ENCODE measurements around the gene LYZL6. TPM values are rescaled to one million over a fixed set of nuclear protein-coding genes. Genes with fewer than 3 reads are reported as not detected.

Gene LYZL6
- total RNA-seq, 1 donor from 2014 or later, result not detected

DNA sequence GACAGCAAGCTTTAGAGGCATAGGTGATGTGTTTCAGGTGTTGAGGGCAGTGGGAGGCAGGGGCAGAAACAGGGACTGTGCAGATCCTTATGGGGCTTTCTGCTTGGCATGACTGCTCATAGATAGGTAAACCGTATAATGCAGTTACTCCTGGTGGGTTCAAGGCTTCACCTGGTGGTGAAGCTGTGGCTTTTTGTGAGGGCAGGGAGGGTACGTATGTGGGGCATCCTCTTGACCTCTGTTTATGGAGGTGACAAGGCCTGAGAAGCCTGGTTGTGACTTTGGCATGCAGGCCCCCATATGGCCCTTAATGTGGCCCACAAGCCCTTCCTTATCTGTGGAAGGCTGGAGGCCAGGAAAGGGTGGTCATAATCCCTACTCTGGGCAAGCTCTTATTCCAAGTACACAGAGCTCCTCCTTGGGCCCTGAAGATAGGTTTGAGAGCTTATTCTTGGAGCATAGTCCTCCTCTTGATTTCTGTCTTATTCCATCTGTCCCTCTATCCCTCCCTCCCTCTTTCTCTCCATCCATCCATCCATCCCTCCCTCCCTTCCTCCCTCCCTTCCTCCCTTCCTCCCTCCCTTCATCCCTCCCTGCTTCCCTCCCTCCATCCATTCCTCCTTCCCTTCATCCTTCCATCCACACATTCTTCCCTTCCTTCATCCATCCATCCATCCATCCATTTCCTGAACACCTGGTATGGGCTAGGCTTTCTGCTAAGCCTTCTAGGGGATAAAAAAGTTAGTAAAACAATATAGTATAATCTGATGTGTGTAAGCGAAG lies 39.1 kb upstream of the LYZL6 start:
- Mint-ChIP-seq H3K4me1 (no peaks in the 10 kb centered on the region), H3K9me3 (no peaks in the 10 kb centered on the region), H3K27me3 (ENCODE audit: low read depth) (peaks cover 14% of the 10 kb centered on the region), H3K36me3 (ENCODE audit: low read depth) (no peaks in the 10 kb centered on the region), H3K27ac (ENCODE audit: unreplicated experiment) (no peak overlapping the region), H3K4me3 (no peak overlapping the region)
- DNase-seq (ENCODE audit: low read depth, low spot score), result no peak
- TF ChIP-seq, protein P1, sequence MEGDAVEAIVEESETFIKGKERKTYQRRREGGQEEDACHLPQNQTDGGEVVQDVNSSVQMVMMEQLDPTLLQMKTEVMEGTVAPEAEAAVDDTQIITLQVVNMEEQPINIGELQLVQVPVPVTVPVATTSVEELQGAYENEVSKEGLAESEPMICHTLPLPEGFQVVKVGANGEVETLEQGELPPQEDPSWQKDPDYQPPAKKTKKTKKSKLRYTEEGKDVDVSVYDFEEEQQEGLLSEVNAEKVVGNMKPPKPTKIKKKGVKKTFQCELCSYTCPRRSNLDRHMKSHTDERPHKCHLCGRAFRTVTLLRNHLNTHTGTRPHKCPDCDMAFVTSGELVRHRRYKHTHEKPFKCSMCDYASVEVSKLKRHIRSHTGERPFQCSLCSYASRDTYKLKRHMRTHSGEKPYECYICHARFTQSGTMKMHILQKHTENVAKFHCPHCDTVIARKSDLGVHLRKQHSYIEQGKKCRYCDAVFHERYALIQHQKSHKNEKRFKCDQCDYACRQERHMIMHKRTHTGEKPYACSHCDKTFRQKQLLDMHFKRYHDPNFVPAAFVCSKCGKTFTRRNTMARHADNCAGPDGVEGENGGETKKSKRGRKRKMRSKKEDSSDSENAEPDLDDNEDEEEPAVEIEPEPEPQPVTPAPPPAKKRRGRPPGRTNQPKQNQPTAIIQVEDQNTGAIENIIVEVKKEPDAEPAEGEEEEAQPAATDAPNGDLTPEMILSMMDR (conservative IDR thresholded peaks at IDR 0.05), result peak; percentile 1

DNA sequence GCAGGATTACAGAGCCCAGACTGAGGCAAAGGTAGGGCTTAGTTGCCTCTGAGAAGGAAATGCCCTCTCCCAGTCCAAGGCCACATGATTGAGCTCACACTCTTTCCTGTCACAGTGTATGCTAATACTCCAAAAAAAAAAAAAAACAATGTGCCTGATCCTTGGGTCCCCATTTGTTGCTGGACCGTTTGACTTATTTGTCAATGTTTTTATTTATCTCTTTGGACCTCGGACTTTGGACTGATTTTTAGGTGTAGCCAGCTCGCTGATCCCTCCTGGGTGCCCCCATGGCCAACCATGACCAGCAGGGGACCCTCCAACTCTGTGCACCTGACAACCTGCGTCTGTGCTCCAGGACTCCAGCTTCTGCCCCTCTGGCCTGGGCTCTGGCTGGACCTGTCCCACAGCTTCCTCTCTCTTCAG lies 38.4 kb upstream of the LYZL6 start:
- H3K4me3 Mint-ChIP-seq, result no peak overlapping the region
- TF ChIP-seq, protein P1 (conservative IDR thresholded peaks at IDR 0.05), result peak; percentile 30
- peaks cover 14% of the 10 kb centered on the region for H3K27me3 Mint-ChIP-seq (ENCODE audit: low read depth)
- DNase-seq (ENCODE audit: low read depth, low spot score), result no peak
- no peaks in the 10 kb centered on the region for H3K4me1 Mint-ChIP-seq
- no peaks in the 10 kb centered on the region for H3K9me3 Mint-ChIP-seq
- peak overlapping the region; percentile 83 for H3K27ac Mint-ChIP-seq (ENCODE audit: unreplicated experiment)
- no peaks in the 10 kb centered on the region for H3K36me3 Mint-ChIP-seq (ENCODE audit: low read depth)

DNA sequence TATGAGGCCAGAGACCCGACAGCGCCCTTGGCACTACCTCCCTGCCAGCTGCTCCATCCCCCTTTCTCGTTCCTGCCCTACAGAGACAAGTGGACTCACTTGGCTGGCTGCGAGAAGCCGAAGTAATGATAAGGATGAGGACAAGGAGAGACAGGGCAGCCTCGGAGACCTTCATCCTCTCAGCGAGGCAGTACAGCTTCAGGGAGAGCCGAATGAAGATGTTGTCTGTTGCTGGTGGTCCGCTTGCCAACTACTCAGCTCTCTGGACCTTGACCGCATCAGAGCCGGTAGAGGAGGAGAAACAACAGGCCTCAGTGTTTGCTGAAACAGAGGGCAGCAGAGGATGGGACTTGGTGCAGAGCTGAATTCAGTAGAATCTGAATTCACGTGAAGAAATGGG lies 37.7 kb upstream of the LYZL6 start, which contains the start of gene CCL16:
Gene CCL16 (minus strand): TSS at position 252 of the 400 bp plus-strand sequence. CDS start 77 bp downstream, at position 175.
- no peak within 1 kb of the TSS for H3K4me3 Mint-ChIP-seq
- no peak for DNase-seq (ENCODE audit: low read depth, low spot score)
- H3K36me3 Mint-ChIP-seq (ENCODE audit: low read depth), result no peaks in the 10 kb centered on the region
- peak within 1 kb of the TSS; percentile 83 for H3K27ac Mint-ChIP-seq (ENCODE audit: unreplicated experiment)
- peaks cover 19% of the 10 kb centered on the region for H3K27me3 Mint-ChIP-seq (ENCODE audit: low read depth)
- no peaks in the 10 kb centered on the region for H3K4me1 Mint-ChIP-seq
- TF ChIP-seq, protein P1 (conservative IDR thresholded peaks at IDR 0.05), result no peak
- H3K9me3 Mint-ChIP-seq, result no peaks in the 10 kb centered on the region

DNA sequence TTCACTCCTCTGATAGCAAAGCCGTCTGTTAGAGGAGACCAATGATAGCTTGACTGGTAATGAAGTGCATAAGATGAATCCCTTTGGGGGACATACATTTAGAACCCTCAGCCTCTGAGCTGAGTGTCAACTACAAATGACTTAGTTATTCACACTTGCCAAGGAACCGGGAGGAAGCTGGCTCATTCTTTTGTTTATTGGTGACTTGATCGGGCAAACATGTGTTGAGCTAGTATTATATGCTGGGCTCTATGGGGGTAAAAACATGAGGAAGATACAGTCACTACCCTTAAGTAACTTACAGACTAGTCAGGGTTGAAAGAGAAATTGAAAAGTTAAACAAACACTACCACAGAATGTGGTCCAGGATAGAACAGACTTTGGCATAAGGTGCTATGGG lies 34.8 kb upstream of the LYZL6 start:
- TF ChIP-seq, protein P1 (conservative IDR thresholded peaks at IDR 0.05), result no peak
- no peak overlapping the region for H3K27ac Mint-ChIP-seq (ENCODE audit: unreplicated experiment)
- no peak for DNase-seq (ENCODE audit: low read depth, low spot score)

DNA sequence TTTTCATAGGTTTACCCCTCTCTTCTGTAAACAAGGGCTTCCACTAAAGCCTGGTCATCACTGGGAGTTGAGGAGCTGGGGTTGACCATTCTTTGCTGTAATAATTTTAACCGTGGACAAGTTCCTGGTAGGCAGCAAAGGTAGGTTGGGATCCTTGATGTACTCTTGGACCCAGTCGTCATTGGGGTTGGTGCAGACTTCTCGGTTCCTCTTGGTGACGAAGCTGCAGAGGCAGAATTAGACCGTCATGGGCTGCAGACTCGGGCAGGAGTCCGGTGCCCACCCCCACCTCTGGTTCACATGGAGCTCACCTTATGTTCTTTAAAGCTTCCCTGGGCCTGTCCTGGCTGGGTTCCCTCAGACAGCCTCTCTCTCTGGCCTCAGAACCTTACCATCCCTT lies 34.0 kb upstream of the LYZL6 start:
- TF ChIP-seq, protein P1 (conservative IDR thresholded peaks at IDR 0.05), result no peak
- no peak overlapping the region for H3K27ac Mint-ChIP-seq (ENCODE audit: unreplicated experiment)
- DNase-seq (ENCODE audit: low read depth, low spot score), result no peak

More for the DNA sequence above, 34.8 kb upstream of the LYZL6 start:
- Mint-ChIP-seq H3K36me3 (ENCODE audit: low read depth) (no peaks in the 10 kb centered on the region), H3K27me3 (ENCODE audit: low read depth) (peaks cover 19% of the 10 kb centered on the region), H3K9me3 (no peaks in the 10 kb centered on the region), H3K4me3 (no peak overlapping the region), H3K4me1 (peaks cover 9% of the 10 kb centered on the region)

More for the DNA sequence above, 34.0 kb upstream of the LYZL6 start:
- H3K36me3 Mint-ChIP-seq (ENCODE audit: low read depth), result no peaks in the 10 kb centered on the region
- H3K9me3 Mint-ChIP-seq, result no peaks in the 10 kb centered on the region
- H3K4me3 Mint-ChIP-seq, result no peak overlapping the region
- H3K27me3 Mint-ChIP-seq (ENCODE audit: low read depth), result peaks cover 19% of the 10 kb centered on the region
- peaks cover 17% of the 10 kb centered on the region for H3K4me1 Mint-ChIP-seq
